NCI-H1930 (cell line): Measurements from ENCODE around the gene DBP.
"Not testable (repeated sequence)": the region's sequence is repeated elsewhere in the genome, so short reads cannot be mapped to it uniquely, and the experiment has no call there.

ENCODE experiments used
- DNase-seq, 2 experiments: peaks; one replicate each; lab custom pipeline; 2025; lab: John Stamatoyannopoulos, UW

DBP gene

GRCh38 chr19:48665786-48666185 is 28.6 kb upstream of the DBP start:
- no peak for DNase-seq

- no peak for DNase-seq
Measured at GRCh38 chr19:48664476-48664875, 27.3 kb upstream of the DBP start.

GRCh38 chr19:48663667-48664066 is 26.5 kb upstream of the DBP start:
- no peak for DNase-seq

- no peak for DNase-seq
Measured at GRCh38 chr19:48661711-48662090, 24.5 kb upstream of the DBP start.

GRCh38 chr19:48660852-48661710 is 23.9 kb upstream of the DBP start:
- peak; percentile 86 to 95 for DNase-seq

- DNase-seq: no peak
Measured at GRCh38 chr19:48659768-48660167, 22.6 kb upstream of the DBP start.

- DNase-seq: no peak
Measured at GRCh38 chr19:48658483-48658882, 21.3 kb upstream of the DBP start.

GRCh38 chr19:48657828-48658227 is 20.6 kb upstream of the DBP start:
- DNase-seq: not testable (repeated sequence)

GRCh38 chr19:48656840-48657474 is 19.8 kb upstream of the DBP start:
- DNase-seq: no peak

- DNase-seq: no peak
Measured at GRCh38 chr19:48654299-48655059, 17.3 kb upstream of the DBP start.

GRCh38 chr19:48651683-48652048 is 14.5 kb upstream of the DBP start:
- DNase-seq: no peak

- no peak for DNase-seq
Measured at GRCh38 chr19:48650974-48651682, 13.9 kb upstream of the DBP start.

- no peak for DNase-seq
Measured at GRCh38 chr19:48648134-48648533, 11.0 kb upstream of the DBP start.

- no peak for DNase-seq
Measured at GRCh38 chr19:48646722-48647216, 9.6 kb upstream of the DBP start.

GRCh38 chr19:48646001-48646721 is 9.0 kb upstream of the DBP start, which contains the start of gene CA11:
Gene CA11 (minus strand): TSS chr19:48646187. CDS start chr19:48645632, 555 bp downstream.
- DNase-seq: peak; percentile 90 to 91

- DNase-seq: no peak
Measured at GRCh38 chr19:48645620-48646000, 8.4 kb upstream of the DBP start.

GRCh38 chr19:48644839-48645619 is 7.8 kb upstream of the DBP start:
- peak; percentile 78 to 79 for DNase-seq

GRCh38 chr19:48644355-48644754 is 7.2 kb upstream of the DBP start:
- DNase-seq: no peak

- DNase-seq: no peak
Measured at GRCh38 chr19:48642862-48643261, 5.7 kb upstream of the DBP start.

- DNase-seq: no peak
Measured at GRCh38 chr19:48641850-48642249, 4.7 kb upstream of the DBP start.
